Measurements from ENCODE around the gene PIGT. TPM values are rescaled to one million over a fixed set of nuclear protein-coding genes. Genes with fewer than 3 reads are reported as not detected.
A peak's percentile ranks its signal among the peaks of the same experiment; 100 is the strongest.

Gene PIGT
- total RNA-seq, 1 donor from 2014 or later, result 74.5 TPM

GRCh38 chr20:45373353-45374100 is 42.4 kb upstream of the PIGT start:
- H3K4me1 Mint-ChIP-seq, result peaks cover 56% of the 10 kb centered on the region

GRCh38 chr20:45374101-45374467 is 41.9 kb upstream of the PIGT start:
- no peak for TF ChIP-seq CTCF (IDR thresholded peaks at IDR 0.05)
- no peak for DNase-seq
- intact Hi-C loops (cut with micrococcal nuclease), result loop anchor here (1.0 kb wide), 2 partner anchors 11 to 63 kb away; partner anchors contain the start of gene SYS1
- CTCF ChIA-PET, result interaction anchor here (1.0 to 22.9 kb wide), 25 partner anchors 9 to 397 kb away, joined by 3 to 534 read pairs (median 6); partner anchors contain the start of genes PIGT and SYS1
- peak overlapping the region; percentile 86 for H3K4me3 Mint-ChIP-seq
- no peak for ATAC-seq (ENCODE audit: low read depth)
- peak overlapping the region; percentile 76 for H3K27ac Mint-ChIP-seq
- H3K4me1 Mint-ChIP-seq, result peaks cover 50% of the 10 kb centered on the region
- peaks cover 17% of the 10 kb centered on the region for H3K36me3 Mint-ChIP-seq (ENCODE audit: low read depth)
- POLR2A ChIA-PET, result interaction anchor here (0.9 to 4.7 kb wide), 9 partner anchors 12 to 89 kb away, joined by 3 to 46 read pairs (median 5); partner anchors contain the start of genes PIGT and SYS1
- H3K9me3 Mint-ChIP-seq, result no peaks in the 10 kb centered on the region
- no peaks in the 10 kb centered on the region for H3K27me3 Mint-ChIP-seq

More at GRCh38 chr20:45373353-45374100, 42.4 kb upstream of the PIGT start:
- Mint-ChIP-seq H3K27me3 (no peaks in the 10 kb centered on the region), H3K27ac (peak overlapping the region; percentile 76), H3K36me3 (ENCODE audit: low read depth) (peaks cover 17% of the 10 kb centered on the region), H3K4me3 (peak overlapping the region; percentile 86), H3K9me3 (no peaks in the 10 kb centered on the region)
- DNase-seq (peak; percentile 76), ATAC-seq (ENCODE audit: low read depth) (peak; percentile 94)
- intact Hi-C loops (cut with micrococcal nuclease), result loop anchor here (1.0 kb wide), 2 partner anchors 10 to 64 kb away; partner anchors contain the start of gene SYS1
- no peak for TF ChIP-seq CTCF (IDR thresholded peaks at IDR 0.05)
- ChIA-PET CTCF (interaction anchor here (1.0 to 22.9 kb wide), 27 partner anchors 8 to 398 kb away, joined by 3 to 534 read pairs (median 5); partner anchors contain the start of genes PIGT and SYS1), POLR2A (interaction anchor here (0.9 to 4.7 kb wide), 10 partner anchors 12 to 89 kb away, joined by 3 to 46 read pairs (median 4); partner anchors contain the start of genes PIGT, SDC4 and SYS1)

- H3K9me3 Mint-ChIP-seq, result no peaks in the 10 kb centered on the region
- POLR2A ChIA-PET, result interaction anchor here (0.5 to 3.7 kb wide), 2 partner anchors 41 to 48 kb away, joined by 3 to 28 read pairs; partner anchors contain the start of gene PIGT
- no peak overlapping the region for H3K27ac Mint-ChIP-seq
- H3K4me1 Mint-ChIP-seq, result peaks cover 44% of the 10 kb centered on the region
- intact Hi-C loops (cut with micrococcal nuclease), result loop anchor here (1.0 kb wide), 2 partner anchors 12 to 62 kb away; partner anchors contain the start of gene SYS1
- CTCF ChIA-PET, result interaction anchor here (2.3 to 22.9 kb wide), 4 partner anchors 12 to 60 kb away, joined by 16 to 534 read pairs (median 46); partner anchors contain the start of genes PIGT and SYS1
- ATAC-seq (ENCODE audit: low read depth), result no peak
- DNase-seq, result no peak
- no peaks in the 10 kb centered on the region for H3K27me3 Mint-ChIP-seq
- TF ChIP-seq CTCF (IDR thresholded peaks at IDR 0.05), result no peak
- H3K36me3 Mint-ChIP-seq (ENCODE audit: low read depth), result peaks cover 15% of the 10 kb centered on the region
- H3K4me3 Mint-ChIP-seq, result no peak overlapping the region
Observed at GRCh38 chr20:45374966-45375365, 41.0 kb upstream of the PIGT start.

DNA sequence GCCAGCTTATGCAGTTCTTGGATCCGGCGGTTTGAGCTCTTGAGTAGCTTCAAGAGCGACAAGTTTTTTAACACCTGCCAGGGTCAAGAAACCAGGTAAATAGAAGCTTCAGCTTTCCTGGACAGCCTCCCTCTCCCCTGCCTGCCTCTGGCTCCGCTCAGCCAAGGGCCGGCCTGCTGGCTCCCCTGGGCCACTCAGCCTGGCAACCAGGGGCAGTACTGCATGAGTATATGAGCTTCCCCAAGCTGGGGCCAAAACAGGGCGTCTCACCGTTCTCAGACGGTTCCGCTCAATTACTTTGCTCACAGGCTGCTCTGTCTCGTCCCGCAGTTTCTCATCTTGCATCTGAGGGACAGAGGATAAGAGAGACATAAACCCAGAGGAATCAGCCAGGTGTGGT is 38.7 kb upstream of the PIGT start:
- H3K9me3 Mint-ChIP-seq, result no peaks in the 10 kb centered on the region
- peaks cover 22% of the 10 kb centered on the region for H3K4me1 Mint-ChIP-seq
- ChIA-PET POLR2A (no interaction called here), CTCF (interaction anchor here (2.0 to 22.9 kb wide), 3 partner anchors 15 to 58 kb away, joined by 5 to 534 read pairs (median 75); partner anchors contain the start of gene SYS1)
- H3K36me3 Mint-ChIP-seq (ENCODE audit: low read depth), result peaks cover 14% of the 10 kb centered on the region
- no peak overlapping the region for H3K27ac Mint-ChIP-seq
- no peaks in the 10 kb centered on the region for H3K27me3 Mint-ChIP-seq
- intact Hi-C loops (cut with micrococcal nuclease), result no loop called here
- ATAC-seq (ENCODE audit: low read depth) (no peak), DNase-seq (no peak)
- TF ChIP-seq CTCF (IDR thresholded peaks at IDR 0.05), result no peak
- no peak overlapping the region for H3K4me3 Mint-ChIP-seq

DNA sequence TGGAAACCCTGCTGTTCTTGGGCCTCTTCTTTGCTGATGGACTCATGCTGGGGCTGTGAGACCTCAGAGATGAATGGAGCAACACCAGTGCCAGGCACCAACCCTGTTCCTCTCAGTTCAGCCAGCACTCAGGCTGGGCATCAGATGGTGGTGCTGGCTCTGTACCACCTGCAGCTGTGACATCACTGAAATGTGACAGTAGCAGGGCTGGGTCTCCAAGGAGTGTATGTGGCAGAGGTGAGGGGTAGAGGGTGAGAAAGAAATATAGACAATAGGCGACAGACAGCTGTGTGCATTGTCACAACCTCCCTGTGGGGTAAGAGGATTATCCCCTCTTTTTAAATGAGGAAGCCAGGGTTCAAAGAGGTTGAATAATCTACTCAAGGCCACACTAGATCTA is 37.8 kb upstream of the PIGT start, which contains the start of gene TP53TG5:
Gene TP53TG5 (minus strand): TSS at position 135 of the 400 bp plus-strand sequence. CDS start 89 bp downstream, at position 46.
- TF ChIP-seq CTCF (IDR thresholded peaks at IDR 0.05), result no peak
- no peaks in the 10 kb centered on the region for H3K9me3 Mint-ChIP-seq
- no peak for ATAC-seq (ENCODE audit: low read depth)
- DNase-seq, result no peak
- H3K27me3 Mint-ChIP-seq, result no peaks in the 10 kb centered on the region
- H3K4me1 Mint-ChIP-seq, result peaks cover 15% of the 10 kb centered on the region
- peaks cover 14% of the 10 kb centered on the region for H3K36me3 Mint-ChIP-seq (ENCODE audit: low read depth)
- intact Hi-C loops (cut with micrococcal nuclease), result no loop called here
- ChIA-PET CTCF (interaction anchor here (22.9 kb wide), 1 partner anchor 57 kb away, joined by 534 read pairs; no protein-coding TSS in a partner anchor), POLR2A (interaction anchor here (0.6 kb wide), 1 partner anchor 483 kb away, joined by 3 read pairs; no protein-coding TSS in a partner anchor)
- H3K4me3 Mint-ChIP-seq, result no peak within 1 kb of the TSS
- no peak within 1 kb of the TSS for H3K27ac Mint-ChIP-seq

All from activated B cell treated with CpG ODN at 0.5 μM for 24 hours (primary cell).